Subcutaneous adipose tissue (tissue), 4 donors: Measurements from ENCODE around the gene ARHGDIG. TPM values are rescaled to one million over a fixed set of nuclear protein-coding genes. Genes with fewer than 3 reads are reported as not detected.

Experiments
- CTCF ChIP-seq: fragments of 450-650 bp; IDR thresholded peaks from one replicate; pipeline ENCODE4 v1.5.1; 2016; ENCODE audit warnings: low read depth, mild to moderate bottlenecking, control low read depth, antibody characterized with exemption, moderate library complexity
- total RNA-seq, 4 donors: library from RNA; depleted of rRNA; stranded (reverse); fragments of >200 nt; gene quantifications; one replicate each; pipeline ENCODE4 v1.1.0, GENCODE V29; 2016

ARHGDIG gene
- total RNA-seq, 4 donors from 2014 or later: not detected

- TF ChIP-seq CTCF: no peak
Measured at GRCh38 chr16:297832-298231, 17.4 kb downstream of the ARHGDIG start.

- no peak for TF ChIP-seq CTCF
Measured at GRCh38 chr16:301235-301634, 20.8 kb downstream of the ARHGDIG start.

- no peak for TF ChIP-seq CTCF
Measured at GRCh38 chr16:301950-302349, 21.6 kb downstream of the ARHGDIG start.

GRCh38 chr16:303760-304505 lies 23.5 kb downstream of the ARHGDIG start:
- TF ChIP-seq CTCF: no peak

- TF ChIP-seq CTCF: no peak
Measured at GRCh38 chr16:305916-306626, 25.7 kb downstream of the ARHGDIG start.

GRCh38 chr16:306911-307370 lies 26.6 kb downstream of the ARHGDIG start:
- TF ChIP-seq CTCF: no peak

- TF ChIP-seq CTCF: no peak
Measured at GRCh38 chr16:307691-308312, 27.4 kb downstream of the ARHGDIG start.
